ENCODE results near the gene KRT72.

DNA sequence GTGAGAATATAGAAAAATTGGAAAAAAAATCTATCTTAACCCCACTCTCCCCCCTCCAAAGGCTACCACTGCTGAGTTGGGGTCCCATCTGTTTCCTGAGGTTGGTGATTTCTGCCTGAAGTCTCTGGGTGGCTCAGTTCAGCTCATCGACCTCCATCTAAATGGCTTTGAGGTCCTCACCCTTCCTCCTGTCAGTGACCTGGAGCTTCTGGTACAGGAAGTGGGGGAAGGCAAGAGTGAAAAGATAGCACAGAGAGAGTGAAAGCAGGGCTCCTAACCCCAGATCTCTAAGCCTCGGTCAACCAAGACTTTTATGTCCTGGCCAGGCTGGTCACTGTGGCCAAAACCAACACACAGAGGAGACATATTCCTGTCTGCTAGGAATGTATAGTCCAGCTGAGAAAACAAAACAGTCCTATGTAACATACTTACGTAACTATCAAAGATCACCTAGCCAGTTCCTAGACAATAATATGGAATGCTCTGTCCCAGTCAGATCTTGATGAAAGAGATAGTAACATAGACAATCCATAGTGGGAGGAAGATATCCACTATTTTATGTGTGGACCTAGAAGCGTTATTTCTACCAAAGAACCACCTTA, 29.4 kb upstream of the KRT72 start:
- TF ChIP-seq, protein P1, sequence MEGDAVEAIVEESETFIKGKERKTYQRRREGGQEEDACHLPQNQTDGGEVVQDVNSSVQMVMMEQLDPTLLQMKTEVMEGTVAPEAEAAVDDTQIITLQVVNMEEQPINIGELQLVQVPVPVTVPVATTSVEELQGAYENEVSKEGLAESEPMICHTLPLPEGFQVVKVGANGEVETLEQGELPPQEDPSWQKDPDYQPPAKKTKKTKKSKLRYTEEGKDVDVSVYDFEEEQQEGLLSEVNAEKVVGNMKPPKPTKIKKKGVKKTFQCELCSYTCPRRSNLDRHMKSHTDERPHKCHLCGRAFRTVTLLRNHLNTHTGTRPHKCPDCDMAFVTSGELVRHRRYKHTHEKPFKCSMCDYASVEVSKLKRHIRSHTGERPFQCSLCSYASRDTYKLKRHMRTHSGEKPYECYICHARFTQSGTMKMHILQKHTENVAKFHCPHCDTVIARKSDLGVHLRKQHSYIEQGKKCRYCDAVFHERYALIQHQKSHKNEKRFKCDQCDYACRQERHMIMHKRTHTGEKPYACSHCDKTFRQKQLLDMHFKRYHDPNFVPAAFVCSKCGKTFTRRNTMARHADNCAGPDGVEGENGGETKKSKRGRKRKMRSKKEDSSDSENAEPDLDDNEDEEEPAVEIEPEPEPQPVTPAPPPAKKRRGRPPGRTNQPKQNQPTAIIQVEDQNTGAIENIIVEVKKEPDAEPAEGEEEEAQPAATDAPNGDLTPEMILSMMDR (conservative IDR thresholded peaks at IDR 0.05) = no peak
- TF ChIP-seq ZFX (IDR thresholded peaks at IDR 0.05) = no peak
